ENCODE data around the gene ZSCAN12. TPM values are rescaled to one million over a fixed set of nuclear protein-coding genes. Genes with fewer than 3 reads are reported as not detected.

Gene ZSCAN12
- total RNA-seq, 1 donor from 2014 or later, result 12.4 TPM

DNA sequence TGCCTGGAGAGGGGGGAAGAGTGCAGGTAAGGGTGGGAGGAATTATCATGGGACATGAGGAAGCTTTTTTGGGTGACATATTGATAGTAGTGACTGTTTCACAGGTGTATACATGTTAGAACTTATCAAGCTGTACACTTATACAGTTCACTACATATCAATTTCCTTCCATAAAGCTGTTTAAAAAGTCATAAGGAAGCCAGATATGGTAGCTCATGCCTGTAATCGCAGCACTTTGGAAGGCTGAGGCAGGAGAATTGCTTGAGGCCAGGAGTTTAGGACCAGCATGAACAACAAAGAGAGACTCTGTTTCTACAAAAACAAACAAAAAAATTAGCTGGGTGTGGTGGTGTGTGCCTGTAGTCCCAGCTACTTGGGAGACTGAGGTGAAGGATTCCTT lies 21.7 kb downstream of the ZSCAN12 start:
- Mint-ChIP-seq H3K4me1 (ENCODE audit: unreplicated experiment) (peaks cover 2% of the 10 kb centered on the region), H3K27me3 (no peaks in the 10 kb centered on the region), H3K36me3 (peaks cover 51% of the 10 kb centered on the region), H3K27ac (no peak overlapping the region), H3K9me3 (peaks cover 5% of the 10 kb centered on the region), H3K4me3 (no peak overlapping the region)
- TF ChIP-seq, protein P1, sequence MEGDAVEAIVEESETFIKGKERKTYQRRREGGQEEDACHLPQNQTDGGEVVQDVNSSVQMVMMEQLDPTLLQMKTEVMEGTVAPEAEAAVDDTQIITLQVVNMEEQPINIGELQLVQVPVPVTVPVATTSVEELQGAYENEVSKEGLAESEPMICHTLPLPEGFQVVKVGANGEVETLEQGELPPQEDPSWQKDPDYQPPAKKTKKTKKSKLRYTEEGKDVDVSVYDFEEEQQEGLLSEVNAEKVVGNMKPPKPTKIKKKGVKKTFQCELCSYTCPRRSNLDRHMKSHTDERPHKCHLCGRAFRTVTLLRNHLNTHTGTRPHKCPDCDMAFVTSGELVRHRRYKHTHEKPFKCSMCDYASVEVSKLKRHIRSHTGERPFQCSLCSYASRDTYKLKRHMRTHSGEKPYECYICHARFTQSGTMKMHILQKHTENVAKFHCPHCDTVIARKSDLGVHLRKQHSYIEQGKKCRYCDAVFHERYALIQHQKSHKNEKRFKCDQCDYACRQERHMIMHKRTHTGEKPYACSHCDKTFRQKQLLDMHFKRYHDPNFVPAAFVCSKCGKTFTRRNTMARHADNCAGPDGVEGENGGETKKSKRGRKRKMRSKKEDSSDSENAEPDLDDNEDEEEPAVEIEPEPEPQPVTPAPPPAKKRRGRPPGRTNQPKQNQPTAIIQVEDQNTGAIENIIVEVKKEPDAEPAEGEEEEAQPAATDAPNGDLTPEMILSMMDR (conservative IDR thresholded peaks at IDR 0.05), result no peak
- no peak for DNase-seq (ENCODE audit: extremely low spot score, unreplicated experiment)

DNA sequence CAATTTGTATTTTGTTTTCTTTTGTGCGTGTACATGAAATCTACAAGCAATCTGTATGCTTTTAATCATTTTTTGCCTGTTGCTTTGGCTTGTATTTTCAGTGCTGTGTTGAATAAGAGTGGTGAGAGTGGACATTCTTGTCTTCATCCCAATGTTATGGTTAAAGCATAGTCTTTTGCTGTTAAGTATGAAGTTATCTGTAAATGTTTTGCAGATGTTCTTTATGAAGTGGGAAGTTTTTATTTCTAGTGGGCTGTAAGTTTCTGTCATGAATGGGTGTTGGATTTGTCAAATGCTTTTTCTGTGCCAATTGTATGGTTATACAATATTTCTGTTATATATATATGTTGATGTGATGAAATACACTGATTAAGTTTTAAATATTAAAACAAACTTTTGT lies 25.6 kb downstream of the ZSCAN12 start:
- Mint-ChIP-seq H3K4me1 (ENCODE audit: unreplicated experiment) (no peaks in the 10 kb centered on the region), H3K4me3 (no peak overlapping the region), H3K36me3 (peaks cover 20% of the 10 kb centered on the region), H3K9me3 (no peaks in the 10 kb centered on the region), H3K27ac (no peak overlapping the region), H3K27me3 (no peaks in the 10 kb centered on the region)
- TF ChIP-seq, protein P1 (conservative IDR thresholded peaks at IDR 0.05), result no peak
- no peak for DNase-seq (ENCODE audit: extremely low spot score, unreplicated experiment)

DNA sequence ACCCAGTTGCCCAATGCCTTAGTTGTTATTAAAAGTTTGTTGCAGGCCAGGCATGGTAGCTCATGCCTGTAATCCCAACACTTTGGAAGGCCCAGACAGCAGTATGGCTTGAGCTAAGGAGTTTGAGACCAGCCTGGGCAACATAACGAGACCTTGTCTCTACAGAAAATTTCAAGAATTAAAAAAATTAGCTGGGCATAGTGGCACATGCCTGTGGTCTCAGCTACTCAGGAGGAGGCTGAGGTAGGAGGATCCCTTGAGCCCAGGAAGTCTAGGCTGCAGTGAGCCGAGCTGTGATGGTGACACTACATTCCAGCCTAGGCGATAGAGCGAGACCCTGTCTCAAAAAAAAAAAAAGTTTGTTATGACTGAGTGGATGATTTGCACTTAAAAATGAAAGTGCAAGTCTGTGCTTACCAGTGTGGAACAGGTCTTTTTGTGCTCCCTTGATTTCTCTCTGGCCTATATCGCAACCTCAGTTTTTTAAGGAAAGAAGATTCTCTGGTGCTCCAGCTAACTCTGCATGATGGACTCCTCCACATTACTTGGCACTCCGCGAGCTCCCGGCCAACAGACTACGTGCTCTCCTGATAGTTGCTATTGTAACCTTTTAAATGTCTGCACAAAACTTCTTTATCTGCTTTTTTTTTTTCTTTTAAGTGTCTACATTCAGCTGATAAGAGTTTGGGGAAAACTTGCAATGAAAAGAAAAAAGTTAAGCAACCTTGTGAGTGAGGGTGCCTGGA lies 27.7 kb downstream of the ZSCAN12 start:
- no peaks in the 10 kb centered on the region for H3K4me1 Mint-ChIP-seq (ENCODE audit: unreplicated experiment)
- no peak for DNase-seq (ENCODE audit: extremely low spot score, unreplicated experiment)
- no peak overlapping the region for H3K4me3 Mint-ChIP-seq
- H3K36me3 Mint-ChIP-seq, result peaks cover 10% of the 10 kb centered on the region
- H3K27me3 Mint-ChIP-seq, result no peaks in the 10 kb centered on the region
- no peak overlapping the region for H3K27ac Mint-ChIP-seq
- H3K9me3 Mint-ChIP-seq, result no peaks in the 10 kb centered on the region
- TF ChIP-seq, protein P1 (conservative IDR thresholded peaks at IDR 0.05), result no peak

DNA sequence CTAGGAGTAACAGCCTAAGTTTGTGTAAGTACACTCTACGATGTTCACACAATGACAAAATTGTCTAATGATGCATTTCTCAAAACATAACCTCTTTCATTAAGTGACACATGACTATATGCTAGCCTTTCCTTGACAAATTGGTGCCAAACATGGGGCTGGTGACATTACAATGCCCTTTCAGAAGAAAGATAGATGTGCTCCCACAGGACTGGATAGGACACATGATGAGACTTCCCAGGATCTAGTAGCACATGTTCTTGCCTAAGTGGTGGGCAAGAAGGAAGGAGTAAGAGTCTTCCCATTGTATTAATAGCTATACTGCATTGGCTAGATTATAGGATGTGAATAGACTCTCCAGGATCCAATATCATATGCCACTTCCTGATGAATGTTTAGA lies 28.3 kb downstream of the ZSCAN12 start:
- H3K9me3 Mint-ChIP-seq, result no peaks in the 10 kb centered on the region
- no peak overlapping the region for H3K4me3 Mint-ChIP-seq
- no peak overlapping the region for H3K27ac Mint-ChIP-seq
- TF ChIP-seq, protein P1 (conservative IDR thresholded peaks at IDR 0.05), result no peak
- no peaks in the 10 kb centered on the region for H3K4me1 Mint-ChIP-seq (ENCODE audit: unreplicated experiment)
- H3K27me3 Mint-ChIP-seq, result no peaks in the 10 kb centered on the region
- no peak for DNase-seq (ENCODE audit: extremely low spot score, unreplicated experiment)
- peaks cover 10% of the 10 kb centered on the region for H3K36me3 Mint-ChIP-seq

DNA sequence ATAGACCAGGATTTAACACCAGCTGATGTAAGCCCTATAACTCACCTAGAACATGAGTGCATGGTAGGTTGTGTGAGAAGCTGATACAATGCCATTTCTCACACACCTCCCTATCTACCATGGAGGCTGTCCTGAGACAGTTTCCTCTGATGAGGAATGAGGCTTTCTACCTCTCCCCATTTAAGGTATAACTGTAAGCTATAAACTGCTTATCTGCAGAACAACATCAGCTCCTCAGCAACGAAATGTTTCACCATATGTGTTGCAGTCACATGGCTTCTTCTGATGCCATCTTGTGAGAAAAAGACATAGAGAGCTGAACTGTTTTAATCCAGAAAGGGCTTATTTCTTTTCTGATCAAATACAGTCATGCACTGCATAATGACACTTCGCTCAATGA lies 29.1 kb downstream of the ZSCAN12 start:
- Mint-ChIP-seq H3K4me1 (ENCODE audit: unreplicated experiment) (no peaks in the 10 kb centered on the region), H3K9me3 (no peaks in the 10 kb centered on the region), H3K4me3 (no peak overlapping the region), H3K27me3 (no peaks in the 10 kb centered on the region), H3K36me3 (peaks cover 9% of the 10 kb centered on the region), H3K27ac (no peak overlapping the region)
- TF ChIP-seq, protein P1 (conservative IDR thresholded peaks at IDR 0.05), result no peak
- no peak for DNase-seq (ENCODE audit: extremely low spot score, unreplicated experiment)

Measured in type B pancreatic cell (in vitro differentiated cells).